ENCODE measurements around the gene SDF4. TPM values are rescaled to one million over a fixed set of nuclear protein-coding genes. Genes with fewer than 3 reads are reported as not detected.
A peak's percentile ranks its signal among the peaks of the same experiment; 100 is the strongest.
"Not testable (repeated sequence)": the region's sequence is repeated elsewhere in the genome, so short reads cannot be mapped to it uniquely, and the experiment has no call there.

Gene SDF4
- total RNA-seq, 2 experiments from 2014 or later: 81.5 to 87.5 TPM

DNA sequence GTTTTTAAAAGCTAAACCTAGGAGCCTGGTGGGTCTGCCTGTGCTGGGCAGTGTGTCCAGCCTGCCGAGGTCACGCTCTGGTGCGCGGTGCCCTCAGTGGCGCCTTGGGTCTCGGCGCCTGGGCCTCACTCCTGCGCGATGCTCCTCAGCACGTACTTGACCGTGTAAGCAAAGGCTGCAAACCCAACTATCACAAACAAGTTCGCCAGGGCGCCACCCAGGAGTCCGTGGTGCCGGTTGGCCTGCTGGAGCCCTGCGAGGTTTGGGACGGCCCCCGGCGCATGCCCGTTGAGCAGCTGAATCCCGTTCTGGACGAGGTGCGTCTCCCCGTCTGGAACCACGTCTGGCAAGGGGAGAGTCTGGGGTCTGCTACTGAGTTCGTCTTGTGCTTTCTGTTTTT, 23.3 kb upstream of the SDF4 start:
- Mint-ChIP-seq H3K4me1 (ENCODE audit: low read depth) (peaks cover 10% of the 10 kb centered on the region), H3K9me3 (no peaks in the 10 kb centered on the region), H3K4me3 (no peak overlapping the region), H3K27me3 (no peaks in the 10 kb centered on the region), H3K27ac (no peak overlapping the region), H3K36me3 (ENCODE audit: low read depth) (peaks cover 42% of the 10 kb centered on the region)
- ChIA-PET POLR2A (interaction anchor here (0.6 to 1.6 kb wide), 5 partner anchors 21 to 61 kb away, joined by 3 to 6 read pairs (median 3); no protein-coding TSS in a partner anchor), CTCF (no interaction called here)
- DNase-seq (no peak), ATAC-seq (no peak)
- intact Hi-C loops (cut with micrococcal nuclease): no loop called here
- TF ChIP-seq CTCF (IDR thresholded peaks at IDR 0.05): no peak

GRCh38 chr1:1254667-1254998, 22.8 kb upstream of the SDF4 start:
- ChIA-PET CTCF (no interaction called here), POLR2A (interaction anchor here (0.6 to 1.6 kb wide), 5 partner anchors 20 to 61 kb away, joined by 3 to 6 read pairs (median 3); no protein-coding TSS in a partner anchor)
- Mint-ChIP-seq H3K4me3 (no peak overlapping the region), H3K9me3 (no peaks in the 10 kb centered on the region), H3K4me1 (ENCODE audit: low read depth) (peaks cover 15% of the 10 kb centered on the region), H3K27ac (no peak overlapping the region), H3K27me3 (no peaks in the 10 kb centered on the region), H3K36me3 (ENCODE audit: low read depth) (peaks cover 37% of the 10 kb centered on the region)
- intact Hi-C loops (cut with micrococcal nuclease): no loop called here
- ATAC-seq (no peak), DNase-seq (no peak)
- no peak for TF ChIP-seq CTCF (IDR thresholded peaks at IDR 0.05)

DNA sequence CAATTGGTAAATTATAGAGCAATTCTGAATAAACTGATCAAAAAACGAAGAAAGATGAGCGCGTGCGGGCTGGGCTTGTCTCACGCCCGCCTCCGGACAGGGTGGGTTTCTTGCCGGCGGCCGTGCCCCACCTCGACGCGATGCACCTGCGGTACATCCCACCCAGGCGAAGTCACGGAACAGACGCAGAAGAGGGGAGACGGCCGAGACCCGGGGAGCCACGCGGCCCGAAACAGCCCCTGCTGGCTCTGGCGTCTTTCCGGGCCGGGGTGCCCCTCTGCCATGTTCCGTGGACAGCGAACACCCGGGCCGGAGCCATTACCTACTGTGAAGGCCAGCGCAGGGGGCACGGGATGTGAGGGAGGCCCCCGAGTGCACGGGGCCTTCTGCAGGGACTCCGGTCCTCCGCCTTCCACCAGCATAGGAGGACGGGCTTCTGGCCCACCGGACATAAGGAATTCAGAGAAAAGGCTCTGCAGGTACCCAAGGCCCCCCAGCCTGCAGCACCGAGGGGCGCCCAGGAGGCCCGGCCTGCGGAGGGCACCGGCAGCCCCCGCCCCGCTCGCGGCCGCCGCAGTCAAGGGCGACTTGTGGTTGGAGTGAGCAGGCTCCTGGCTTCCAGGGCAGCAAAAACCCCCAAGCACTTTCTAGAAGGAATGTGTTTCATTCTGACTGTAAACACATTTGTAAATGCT, 22.3 kb upstream of the SDF4 start:
- H3K27ac Mint-ChIP-seq: no peak overlapping the region
- intact Hi-C loops (cut with micrococcal nuclease): no loop called here
- no peaks in the 10 kb centered on the region for H3K9me3 Mint-ChIP-seq
- CTCF ChIA-PET: no interaction called here
- no peak for TF ChIP-seq CTCF (IDR thresholded peaks at IDR 0.05)
- ATAC-seq: no peak
- H3K36me3 Mint-ChIP-seq (ENCODE audit: low read depth): peaks cover 33% of the 10 kb centered on the region
- DNase-seq: no peak
- no peak overlapping the region for H3K4me3 Mint-ChIP-seq
- POLR2A ChIA-PET: interaction anchor here (0.6 kb wide), 1 partner anchor 60 kb away, joined by 3 read pairs; no protein-coding TSS in a partner anchor
- H3K4me1 Mint-ChIP-seq (ENCODE audit: low read depth): peaks cover 16% of the 10 kb centered on the region
- no peaks in the 10 kb centered on the region for H3K27me3 Mint-ChIP-seq

GRCh38 chr1:1253314-1253713, 21.5 kb upstream of the SDF4 start:
- no peak for TF ChIP-seq CTCF (IDR thresholded peaks at IDR 0.05)
- CTCF ChIA-PET: no interaction called here
- intact Hi-C loops (cut with micrococcal nuclease): no loop called here

GRCh38 chr1:1250786-1251284, 19.0 kb upstream of the SDF4 start:
- POLR2A ChIA-PET: interaction anchor here (0.6 to 1.5 kb wide), 10 partner anchors 9 to 237 kb away, joined by 3 to 6 read pairs (median 4); partner anchors contain the start of genes B3GALT6, ISG15, SDF4 and UBE2J2
- peak; percentile 95 for DNase-seq

More at GRCh38 chr1:1253314-1253713, 21.5 kb upstream of the SDF4 start:
- no peak for ATAC-seq
- peaks cover 16% of the 10 kb centered on the region for H3K4me1 Mint-ChIP-seq (ENCODE audit: low read depth)
- no peak overlapping the region for H3K4me3 Mint-ChIP-seq
- POLR2A ChIA-PET: no interaction called here
- H3K9me3 Mint-ChIP-seq: no peaks in the 10 kb centered on the region
- H3K27ac Mint-ChIP-seq: no peak overlapping the region
- peaks cover 30% of the 10 kb centered on the region for H3K36me3 Mint-ChIP-seq (ENCODE audit: low read depth)
- H3K27me3 Mint-ChIP-seq: no peaks in the 10 kb centered on the region
- DNase-seq: no peak

GRCh38 chr1:1248009-1248913, 16.5 kb upstream of the SDF4 start:
- CTCF ChIA-PET; H3K27ac Mint-ChIP-seq; DNase-seq; H3K27me3 Mint-ChIP-seq; H3K4me3 Mint-ChIP-seq; POLR2A ChIA-PET; intact Hi-C loops (cut with micrococcal nuclease); H3K9me3 Mint-ChIP-seq; ATAC-seq: not testable (repeated sequence)
- Mint-ChIP-seq H3K36me3 (ENCODE audit: low read depth) (peaks cover 15% of the 10 kb centered on the region), H3K4me1 (ENCODE audit: low read depth) (peaks cover 16% of the 10 kb centered on the region)

More at GRCh38 chr1:1250786-1251284, 19.0 kb upstream of the SDF4 start:
- peak overlapping the region; percentile 94 for H3K27ac Mint-ChIP-seq
- H3K4me3 Mint-ChIP-seq: peak overlapping the region; percentile 15
- H3K27me3 Mint-ChIP-seq: no peaks in the 10 kb centered on the region
- TF ChIP-seq CTCF (IDR thresholded peaks at IDR 0.05): no peak
- intact Hi-C loops (cut with micrococcal nuclease): no loop called here
- H3K9me3 Mint-ChIP-seq: no peaks in the 10 kb centered on the region
- ATAC-seq: peak; percentile 95
- CTCF ChIA-PET: interaction anchor here (0.7 to 3.5 kb wide), 15 partner anchors 12 to 268 kb away, joined by 3 to 50 read pairs (median 4); no protein-coding TSS in a partner anchor
- peaks cover 16% of the 10 kb centered on the region for H3K4me1 Mint-ChIP-seq (ENCODE audit: low read depth)
- H3K36me3 Mint-ChIP-seq (ENCODE audit: low read depth): peaks cover 21% of the 10 kb centered on the region

Data from activated CD8-positive, alpha-beta T cell treated with anti-CD3 and anti-CD28 coated beads for 36 hours (primary cell).